ENCODE results near the gene ZBTB7C. TPM values are rescaled to one million over a fixed set of nuclear protein-coding genes. Genes with fewer than 3 reads are reported as not detected.

The ZBTB7C gene
- total RNA-seq, 1 donor from 2014 or later: 0.17 TPM

DNA sequence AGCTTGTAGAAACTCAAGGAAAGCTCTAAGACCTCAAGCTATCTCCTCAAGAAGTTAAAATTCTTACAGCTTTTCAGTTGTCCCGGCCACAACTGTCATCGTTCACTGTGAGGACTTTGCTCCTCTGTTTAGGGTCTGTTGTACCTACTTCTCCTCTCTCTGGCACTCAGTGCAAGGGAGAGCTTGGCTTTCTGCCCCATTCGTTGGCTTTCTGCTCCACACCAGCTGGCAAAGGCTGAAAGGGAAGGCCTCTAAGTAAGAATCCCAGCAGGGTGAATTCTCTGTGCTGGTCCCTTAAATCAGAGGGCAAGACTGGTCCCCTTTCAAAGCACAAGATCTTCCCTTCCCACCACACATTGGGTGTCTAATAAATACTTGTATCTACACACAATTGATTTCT lies 17.3 kb downstream of the ZBTB7C start:
- TF ChIP-seq, protein P1, sequence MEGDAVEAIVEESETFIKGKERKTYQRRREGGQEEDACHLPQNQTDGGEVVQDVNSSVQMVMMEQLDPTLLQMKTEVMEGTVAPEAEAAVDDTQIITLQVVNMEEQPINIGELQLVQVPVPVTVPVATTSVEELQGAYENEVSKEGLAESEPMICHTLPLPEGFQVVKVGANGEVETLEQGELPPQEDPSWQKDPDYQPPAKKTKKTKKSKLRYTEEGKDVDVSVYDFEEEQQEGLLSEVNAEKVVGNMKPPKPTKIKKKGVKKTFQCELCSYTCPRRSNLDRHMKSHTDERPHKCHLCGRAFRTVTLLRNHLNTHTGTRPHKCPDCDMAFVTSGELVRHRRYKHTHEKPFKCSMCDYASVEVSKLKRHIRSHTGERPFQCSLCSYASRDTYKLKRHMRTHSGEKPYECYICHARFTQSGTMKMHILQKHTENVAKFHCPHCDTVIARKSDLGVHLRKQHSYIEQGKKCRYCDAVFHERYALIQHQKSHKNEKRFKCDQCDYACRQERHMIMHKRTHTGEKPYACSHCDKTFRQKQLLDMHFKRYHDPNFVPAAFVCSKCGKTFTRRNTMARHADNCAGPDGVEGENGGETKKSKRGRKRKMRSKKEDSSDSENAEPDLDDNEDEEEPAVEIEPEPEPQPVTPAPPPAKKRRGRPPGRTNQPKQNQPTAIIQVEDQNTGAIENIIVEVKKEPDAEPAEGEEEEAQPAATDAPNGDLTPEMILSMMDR (conservative IDR thresholded peaks at IDR 0.05; ENCODE audit: low read depth, low read length): no peak
- no peak overlapping the region for H3K4me3 ChIP-seq (ENCODE audit: low read depth, low read length)
- no peak for DNase-seq (ENCODE audit: low read depth)

DNA sequence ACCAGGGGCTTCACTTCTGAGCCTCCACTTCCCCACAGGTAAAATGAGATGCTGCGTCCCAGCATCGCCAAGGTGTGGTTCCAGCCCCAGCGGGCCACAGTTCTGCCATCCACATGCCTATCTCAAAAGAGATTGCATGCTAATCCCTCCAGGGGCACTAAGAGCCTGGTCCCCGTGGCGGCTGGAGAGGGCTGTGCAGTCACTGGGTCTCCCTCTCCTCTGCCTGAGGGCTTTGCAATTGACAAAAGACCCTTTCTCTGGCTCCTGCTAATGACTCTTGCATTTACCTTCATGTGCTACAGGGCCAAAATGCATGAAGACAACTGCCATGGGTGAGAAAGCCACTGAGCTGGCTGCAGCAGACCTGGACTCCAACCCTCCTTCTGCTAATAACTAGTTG lies 18.5 kb downstream of the ZBTB7C start:
- no peak overlapping the region for H3K4me3 ChIP-seq (ENCODE audit: low read depth, low read length)
- no peak for DNase-seq (ENCODE audit: low read depth)
- TF ChIP-seq, protein P1 (conservative IDR thresholded peaks at IDR 0.05; ENCODE audit: low read depth, low read length): no peak

DNA sequence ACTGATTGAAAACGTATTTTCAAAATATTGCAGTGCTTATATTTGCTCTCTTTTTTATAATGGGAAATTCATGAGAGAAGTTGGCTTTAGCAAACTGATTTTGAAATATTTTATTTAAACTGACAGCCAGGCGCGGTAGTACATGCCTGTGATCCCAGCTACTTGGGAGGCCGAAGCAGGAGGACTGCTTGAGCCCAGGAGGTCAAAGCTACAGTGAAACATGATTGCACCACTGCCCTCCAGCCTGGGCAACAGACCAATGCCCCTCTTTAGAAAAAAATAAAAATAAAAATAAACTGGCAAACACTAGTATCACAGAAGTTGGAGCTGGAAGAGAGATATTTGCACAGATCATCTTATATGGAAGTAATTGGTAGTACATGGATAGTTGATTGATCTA lies 20.7 kb downstream of the ZBTB7C start:
- no peak for DNase-seq (ENCODE audit: low read depth)
- TF ChIP-seq, protein P1 (conservative IDR thresholded peaks at IDR 0.05; ENCODE audit: low read depth, low read length): no peak
- H3K4me3 ChIP-seq (ENCODE audit: low read depth, low read length): no peak overlapping the region

DNA sequence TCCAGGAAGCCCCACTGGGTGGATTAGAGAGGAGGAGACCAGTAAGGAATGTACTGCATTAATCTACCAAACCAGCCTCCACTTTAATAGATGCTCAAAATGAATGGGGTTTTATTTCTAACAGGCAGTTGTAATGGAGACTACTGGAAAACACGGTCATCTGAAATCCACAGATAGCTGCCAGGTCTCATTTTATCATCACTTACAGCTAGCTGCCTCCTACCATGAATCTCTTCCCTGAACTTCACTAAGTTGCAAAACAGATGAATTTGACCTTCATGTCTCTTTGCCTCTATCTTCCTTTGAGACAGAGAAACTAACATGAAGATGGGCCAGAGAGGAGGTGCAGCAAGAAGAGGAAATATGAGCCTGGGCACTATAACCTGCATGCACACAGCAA lies 21.9 kb downstream of the ZBTB7C start:
- DNase-seq (ENCODE audit: low read depth): no peak
- TF ChIP-seq, protein P1 (conservative IDR thresholded peaks at IDR 0.05; ENCODE audit: low read depth, low read length): no peak
- H3K4me3 ChIP-seq (ENCODE audit: low read depth, low read length): no peak overlapping the region

DNA sequence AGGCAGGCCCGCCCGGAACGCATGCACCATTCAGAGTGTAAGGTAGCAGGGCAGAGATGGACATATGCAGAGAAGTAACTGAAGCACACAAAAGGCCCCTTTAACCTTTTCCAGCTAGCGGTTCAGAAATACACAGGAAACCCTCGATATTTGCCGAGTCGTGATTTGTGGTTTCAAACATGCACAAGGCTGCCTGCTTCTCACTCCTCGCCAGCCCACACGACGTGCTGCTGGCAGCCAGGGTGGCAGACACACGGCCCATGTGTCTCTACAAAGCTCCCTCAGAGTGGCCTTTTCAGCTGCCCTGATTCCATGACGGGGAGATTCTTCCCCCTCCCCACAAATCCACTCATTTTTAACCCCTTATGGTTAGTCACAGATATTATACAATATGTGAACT lies 23.6 kb downstream of the ZBTB7C start:
- H3K4me3 ChIP-seq (ENCODE audit: low read depth, low read length): no peak overlapping the region
- no peak for DNase-seq (ENCODE audit: low read depth)
- TF ChIP-seq, protein P1 (conservative IDR thresholded peaks at IDR 0.05; ENCODE audit: low read depth, low read length): no peak

DNA sequence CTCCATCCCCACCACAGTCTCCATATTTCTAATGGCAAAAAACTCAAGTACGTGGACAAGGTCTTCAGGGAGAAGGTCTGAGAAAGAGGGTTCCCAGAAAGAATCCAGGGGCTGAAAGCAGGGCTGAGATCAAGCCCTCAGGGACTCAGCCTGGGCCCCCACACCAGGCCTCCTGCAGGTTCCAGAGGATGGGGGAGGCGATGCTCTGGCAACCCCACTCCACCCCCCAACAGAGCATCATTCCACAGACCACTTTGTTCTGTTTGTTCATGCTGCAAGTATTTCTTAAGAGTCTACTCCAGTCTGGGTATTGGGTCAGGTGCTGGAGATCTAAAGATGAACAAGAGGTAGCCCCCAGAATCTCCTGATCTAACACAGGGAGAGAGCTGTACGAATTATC lies 32.2 kb downstream of the ZBTB7C start:
- TF ChIP-seq, protein P1 (conservative IDR thresholded peaks at IDR 0.05; ENCODE audit: low read depth, low read length): no peak
- no peak for DNase-seq (ENCODE audit: low read depth)
- H3K4me3 ChIP-seq (ENCODE audit: low read depth, low read length): no peak overlapping the region

DNA sequence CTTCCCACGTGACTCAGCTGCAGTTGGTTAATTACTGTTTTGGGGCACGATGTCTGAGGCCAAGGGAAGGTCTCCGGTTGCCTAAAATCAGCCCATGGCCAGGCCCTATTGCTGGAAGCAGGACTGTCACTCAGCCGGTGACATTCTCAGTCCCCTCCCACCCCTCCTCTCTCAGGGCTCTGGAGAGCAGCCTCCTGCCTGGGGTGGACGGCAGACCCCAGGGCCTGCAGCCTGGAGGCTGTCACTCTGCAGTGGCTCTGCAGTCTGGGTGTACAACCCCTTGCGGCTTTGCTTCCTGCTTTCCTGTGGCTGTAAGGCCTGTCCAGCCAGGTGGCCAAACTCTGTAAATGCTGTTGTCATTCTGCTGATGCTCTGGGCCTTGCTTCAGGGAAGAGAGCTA lies 32.8 kb downstream of the ZBTB7C start:
- H3K4me3 ChIP-seq (ENCODE audit: low read depth, low read length): no peak overlapping the region
- DNase-seq (ENCODE audit: low read depth): no peak
- TF ChIP-seq, protein P1 (conservative IDR thresholded peaks at IDR 0.05; ENCODE audit: low read depth, low read length): no peak

Data from epithelial cell of proximal tubule (primary cell).